CD4-positive, alpha-beta T cell treated with Interleukin-12 subunit alpha and Interleukin-12 subunit beta, for 1 hour (primary cell): Measurements from ENCODE around the gene SMIM29.

Experiments used
- DNase-seq: peaks from one replicate; pipeline ENCODE4 v3.0.0-alpha.2; 2020

Gene SMIM29

DNA sequence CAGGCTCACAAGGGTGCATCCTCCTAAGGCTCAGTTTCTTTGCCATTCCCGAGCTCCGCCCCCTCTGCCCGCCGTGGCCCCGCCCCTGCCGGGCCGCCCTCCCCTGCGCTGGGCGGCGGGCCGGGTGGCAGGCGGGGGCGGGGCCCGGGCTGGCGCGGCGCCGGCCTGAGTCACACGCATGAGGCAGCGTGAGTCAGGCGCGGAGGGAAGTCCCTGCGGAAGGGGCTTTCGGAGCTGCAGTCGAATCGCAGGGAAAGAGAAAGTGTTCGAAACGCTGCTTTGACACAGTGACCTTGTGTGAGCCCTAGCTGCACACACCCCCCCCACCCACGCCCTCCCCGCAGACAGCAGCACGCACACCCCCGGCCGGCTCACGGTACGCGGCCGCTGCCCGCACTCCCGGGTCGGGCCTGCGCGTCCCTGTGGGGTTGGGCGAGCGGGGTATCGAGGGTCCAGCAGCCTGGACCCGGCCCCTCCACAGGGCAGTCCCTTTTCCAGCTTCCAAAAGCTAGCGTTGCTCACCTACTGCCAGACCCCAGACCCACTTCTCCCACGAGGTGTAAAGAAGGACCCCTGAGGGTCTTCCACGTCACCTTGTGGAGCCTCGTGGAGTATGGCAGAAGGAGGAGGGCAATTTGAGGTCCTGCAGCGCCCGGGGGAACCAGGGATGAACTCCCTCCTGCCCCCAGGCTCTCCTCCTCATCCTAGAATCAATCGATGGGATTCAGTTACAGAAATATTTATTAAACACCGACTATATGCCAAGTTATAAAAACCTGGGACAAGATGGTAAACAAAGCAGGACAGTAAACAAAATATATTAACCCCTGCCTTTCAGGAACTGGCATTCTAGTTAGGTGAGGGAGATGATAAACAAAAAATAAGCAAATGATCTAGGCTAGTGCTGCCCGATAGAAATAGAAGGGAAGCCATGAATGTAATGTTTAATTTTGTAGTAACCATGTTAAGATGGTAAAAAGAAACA is 24.6 kb downstream of the SMIM29 start:
- DNase-seq, result peak; percentile 97

DNA sequence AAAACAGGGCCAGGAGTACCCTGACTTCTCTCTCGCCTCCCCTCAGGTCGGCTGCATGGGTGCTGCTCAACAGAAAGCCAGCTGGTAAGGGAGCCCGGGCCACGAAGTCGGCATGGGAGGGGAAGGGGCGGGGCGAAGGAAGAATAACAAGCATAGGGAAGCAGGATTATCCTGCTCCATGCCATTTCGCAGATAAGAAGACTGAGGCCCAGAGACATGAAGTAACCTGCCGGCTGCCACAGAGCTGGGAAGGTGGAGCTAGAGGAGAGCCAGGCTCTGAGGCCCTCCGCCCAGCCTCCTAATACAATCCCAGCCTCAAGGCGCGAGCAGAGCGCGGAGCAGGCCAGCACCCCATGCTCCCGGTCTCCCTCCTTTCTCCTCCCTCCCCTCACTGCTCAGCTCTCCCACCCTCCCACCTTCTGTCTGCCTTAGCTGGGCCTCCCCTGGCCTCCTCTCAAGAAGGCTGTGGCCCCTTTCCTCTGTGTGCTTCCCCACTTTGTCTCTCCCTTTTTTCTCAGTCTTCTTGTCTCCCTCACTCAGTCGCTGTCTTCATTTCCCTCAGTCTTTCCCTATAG is 25.3 kb downstream of the SMIM29 start:
- DNase-seq, result no peak

DNA sequence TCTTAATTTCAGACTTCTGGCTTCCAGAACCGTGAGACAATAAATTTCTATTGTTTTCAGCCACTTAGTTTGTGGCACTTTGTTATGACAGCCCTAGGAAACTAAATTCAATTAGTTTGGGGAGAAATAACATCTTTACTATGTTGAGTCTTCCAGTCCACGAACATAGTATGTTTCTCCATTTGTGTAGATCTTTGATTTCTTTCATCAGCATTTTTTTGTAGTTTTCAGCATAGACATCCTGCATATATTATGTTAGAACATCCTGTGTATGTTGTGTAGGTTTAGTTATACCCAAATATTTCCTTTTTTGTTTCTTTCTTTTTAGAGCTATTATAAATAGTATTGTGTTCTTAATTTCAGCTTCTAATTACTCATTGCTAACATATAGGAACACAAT is 30.1 kb downstream of the SMIM29 start:
- no peak for DNase-seq

DNA sequence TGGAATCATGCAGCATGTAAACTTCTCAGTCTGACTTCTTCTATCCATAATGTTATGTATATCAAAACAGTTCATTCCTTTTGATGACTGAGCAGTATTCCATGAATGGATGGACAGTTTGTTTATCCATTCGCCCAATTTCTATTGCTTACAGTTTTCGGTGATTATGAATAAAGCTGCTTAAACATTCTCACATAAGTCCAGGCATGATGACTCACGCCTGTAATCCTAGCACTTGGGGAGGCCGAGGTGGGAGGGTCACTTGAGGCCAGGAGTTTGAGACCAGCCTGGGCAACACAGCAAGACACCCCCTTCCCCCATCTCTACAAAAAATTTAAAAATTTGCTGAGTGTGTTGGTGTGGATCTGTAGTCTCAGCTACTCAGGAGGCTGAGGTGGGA is 35.0 kb downstream of the SMIM29 start:
- DNase-seq, result no peak

DNA sequence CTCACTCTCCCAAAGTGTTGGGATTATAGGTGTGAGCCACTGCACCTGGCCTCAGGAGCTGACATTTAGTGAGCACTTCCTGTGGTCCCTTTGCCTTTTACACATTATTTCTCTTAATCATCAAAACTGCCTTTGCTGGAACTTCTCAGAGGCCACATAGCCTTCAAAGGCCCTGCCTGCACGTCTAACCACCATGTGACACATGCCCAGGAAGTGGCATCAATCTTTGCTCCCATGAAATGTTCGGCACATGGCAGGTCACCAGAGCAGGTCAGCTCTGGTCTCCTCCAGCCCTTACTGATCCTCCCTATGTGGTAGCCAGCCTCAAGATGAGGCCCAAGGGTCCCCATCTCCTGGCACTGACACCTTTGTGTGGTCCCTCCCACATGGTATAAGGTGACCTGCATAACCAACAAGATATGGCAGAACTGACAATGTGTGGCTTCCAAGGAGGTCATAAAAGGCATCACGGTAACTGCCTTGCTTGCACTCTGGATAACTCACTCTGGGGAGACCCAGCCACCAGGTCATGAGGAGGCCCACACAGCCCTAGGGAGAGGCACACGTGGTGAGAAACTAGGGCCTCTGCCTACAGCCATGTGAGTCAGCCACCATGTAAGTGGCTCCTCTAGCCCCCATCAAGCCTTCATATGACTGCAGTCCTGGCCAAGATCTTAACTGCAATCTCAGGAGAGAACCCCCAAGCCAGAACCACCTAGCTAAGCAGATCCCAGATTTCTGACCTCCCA is 40.9 kb downstream of the SMIM29 start:
- DNase-seq, result no peak

DNA sequence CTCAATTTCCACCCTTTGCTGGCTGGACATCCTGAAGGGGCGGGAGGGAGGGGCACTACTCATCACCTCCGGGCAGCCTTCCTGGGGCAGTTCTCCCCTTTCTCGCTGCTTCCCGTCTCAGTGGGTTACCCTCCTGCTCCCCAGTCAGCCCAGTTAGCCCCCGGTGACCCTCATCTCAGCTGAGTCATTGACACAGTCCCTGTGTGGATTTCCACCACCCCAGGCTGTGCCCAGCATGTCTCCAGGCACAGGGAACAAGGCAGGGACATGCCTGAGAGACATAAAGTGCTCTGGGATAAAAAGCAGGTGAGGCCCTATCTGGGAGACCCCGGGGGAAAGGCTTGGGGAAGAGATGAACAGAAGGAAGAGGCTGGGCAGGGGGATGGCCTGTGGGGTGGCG is 42.1 kb downstream of the SMIM29 start:
- no peak for DNase-seq

DNA sequence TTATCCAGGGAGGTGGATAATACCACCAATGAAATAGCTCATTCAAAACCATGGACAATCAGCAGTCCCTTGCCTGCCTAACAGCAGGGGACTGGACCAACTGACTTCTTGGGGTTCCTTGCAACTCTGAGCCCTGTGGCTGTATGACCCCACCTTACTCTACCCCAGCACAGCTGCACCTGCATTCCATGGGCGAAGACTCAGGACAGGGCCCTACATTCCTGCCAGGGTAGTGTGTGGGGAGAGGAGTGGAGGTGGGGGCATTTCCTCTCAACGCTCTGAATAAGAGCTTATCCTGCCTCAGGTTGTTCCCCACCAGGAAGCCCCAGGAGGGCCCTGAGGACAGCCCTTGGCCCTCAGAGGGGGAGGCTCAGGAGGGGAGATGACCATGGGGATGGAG is 42.9 kb downstream of the SMIM29 start:
- DNase-seq, result no peak

DNA sequence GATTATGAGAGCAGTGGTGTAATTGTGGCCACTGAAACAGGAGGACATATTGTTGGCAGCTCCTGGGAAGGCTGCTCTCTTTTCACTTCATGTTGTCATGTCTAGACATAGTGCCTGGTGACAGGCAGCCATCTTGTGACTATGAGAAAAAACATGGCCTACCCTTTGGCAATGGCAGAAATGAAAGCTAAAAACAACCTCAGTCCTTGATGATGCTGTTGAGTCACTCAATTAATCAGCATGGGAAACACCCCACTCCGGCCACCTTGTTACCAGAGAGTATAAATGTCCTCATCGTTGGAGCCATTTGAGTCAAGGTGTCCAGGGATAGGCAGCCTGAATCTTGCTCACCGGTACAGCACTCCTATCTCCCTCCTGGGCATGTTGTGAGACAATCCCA is 43.3 kb downstream of the SMIM29 start:
- DNase-seq, result no peak

DNA sequence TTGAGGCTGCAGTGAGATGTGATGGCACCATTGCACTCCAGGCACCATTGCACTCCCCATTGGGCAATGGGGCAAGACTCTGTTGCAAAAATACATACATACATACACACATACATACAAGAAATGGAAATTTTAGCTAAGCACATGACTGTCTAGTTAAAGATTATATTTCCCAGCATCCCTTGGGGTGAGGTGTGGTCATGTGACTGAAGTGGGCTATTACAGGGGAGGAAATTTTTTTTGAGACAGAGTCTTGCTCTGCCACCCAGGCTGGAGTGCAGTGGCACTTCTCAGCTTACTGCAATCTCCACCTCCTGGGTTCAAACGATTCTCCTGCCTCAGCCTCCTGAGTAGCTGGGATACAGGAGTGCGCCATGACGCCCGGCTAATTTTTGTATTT is 44.1 kb downstream of the SMIM29 start:
- DNase-seq, result no peak

DNA sequence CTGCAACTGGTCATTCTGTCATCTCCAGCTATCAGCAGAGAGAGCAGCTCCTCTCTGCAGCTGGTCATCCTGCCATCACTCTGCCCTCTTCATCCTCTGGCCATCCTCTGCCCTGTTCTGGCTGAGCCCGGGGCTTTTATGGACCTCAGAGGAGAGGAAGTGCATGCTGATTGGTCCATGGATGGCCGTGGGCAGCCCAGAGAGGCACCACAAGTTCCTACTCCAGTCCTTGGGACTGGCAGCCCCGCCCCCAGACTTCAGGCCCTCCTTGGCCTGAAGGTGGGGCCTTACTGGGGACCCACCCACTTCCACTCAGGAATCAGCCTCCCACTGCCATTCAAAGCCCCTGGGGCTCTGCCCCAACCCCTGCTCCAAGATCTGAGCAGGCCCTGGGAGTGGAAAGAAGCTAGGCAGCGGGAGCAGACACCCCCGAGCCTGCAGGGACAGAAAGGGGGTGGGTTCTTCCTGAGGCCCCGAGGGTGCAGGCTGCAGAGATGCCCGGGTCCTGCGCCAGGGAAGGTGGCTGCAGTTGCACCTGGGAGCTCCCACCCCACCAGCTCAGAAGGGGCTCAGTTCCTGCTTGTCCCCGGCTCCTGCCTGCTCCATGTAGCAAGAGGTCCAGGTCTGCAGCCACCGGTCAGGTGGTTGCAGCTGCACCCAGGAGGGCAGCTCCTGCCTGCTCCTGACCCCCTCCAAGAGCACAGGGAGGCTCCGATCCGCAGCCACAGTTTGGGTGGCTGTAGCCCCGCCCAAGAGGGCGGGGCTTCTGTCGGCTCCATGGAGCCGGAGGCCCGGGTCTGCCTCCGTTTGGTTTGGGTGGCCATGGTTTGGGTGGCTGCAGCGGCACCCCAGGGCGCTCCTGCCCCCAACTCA is 46.2 kb downstream of the SMIM29 start:
- no peak for DNase-seq

DNA sequence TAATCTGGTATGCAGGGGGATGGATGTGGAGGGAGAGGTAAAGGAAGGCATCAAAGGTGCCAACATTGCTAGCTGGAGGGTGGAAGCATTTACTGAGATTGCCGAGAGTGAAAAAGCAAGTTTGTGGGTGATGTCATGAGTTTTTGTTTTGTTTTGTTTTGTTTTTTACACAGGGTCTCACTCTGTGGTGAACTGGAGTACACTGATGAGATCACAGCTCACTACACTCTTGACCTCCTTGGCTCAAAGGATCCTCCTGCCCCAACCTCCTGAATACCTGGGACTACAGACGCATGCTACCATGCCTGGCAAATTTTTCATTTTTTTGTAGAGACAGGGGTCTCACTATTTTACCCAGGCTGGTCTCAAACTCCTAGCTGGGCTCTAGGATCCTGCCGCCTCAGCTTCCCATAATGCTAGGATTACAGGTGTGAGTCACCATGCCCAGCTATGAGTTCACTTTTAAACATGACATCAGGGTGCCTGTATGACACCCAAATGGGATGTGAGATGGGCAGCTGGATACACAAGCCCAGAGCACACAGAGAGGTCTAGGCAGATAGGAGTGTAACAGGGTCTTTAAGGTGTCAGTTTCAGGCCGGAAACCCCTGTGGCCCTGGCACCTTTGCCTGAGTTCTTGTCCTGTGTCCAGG is 47.2 kb downstream of the SMIM29 start:
- DNase-seq, result no peak

DNA sequence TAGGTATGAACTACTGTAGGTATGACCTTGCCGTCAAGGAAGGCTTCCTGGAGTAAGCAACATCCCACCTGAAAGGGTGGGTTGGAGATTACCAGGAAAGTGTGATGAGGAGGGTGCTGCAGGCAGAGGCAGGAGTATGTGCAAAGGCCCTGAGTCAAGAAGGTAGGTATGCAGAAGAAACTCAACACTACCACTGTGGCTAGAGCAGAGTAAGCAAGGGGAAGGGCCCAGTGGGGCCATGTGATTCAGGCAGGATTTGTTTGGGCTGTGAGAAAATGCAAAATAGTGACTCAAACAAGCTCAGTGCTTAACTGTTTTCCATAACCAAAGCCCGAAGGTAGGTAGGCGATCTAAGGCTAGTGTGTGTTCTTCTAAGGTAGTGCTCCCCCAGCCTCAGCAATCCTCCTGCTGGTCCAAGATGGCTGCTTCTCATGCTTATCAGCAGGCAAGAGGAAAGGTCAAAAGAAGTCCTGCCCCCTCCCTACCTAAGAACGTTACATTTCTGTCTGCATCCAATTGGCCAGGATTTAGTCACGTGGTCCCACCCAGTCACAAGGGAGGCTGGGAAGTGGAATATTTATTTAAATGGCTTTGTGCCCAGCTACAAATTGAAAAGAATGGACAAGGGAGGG is 48.4 kb downstream of the SMIM29 start:
- DNase-seq, result no peak

DNA sequence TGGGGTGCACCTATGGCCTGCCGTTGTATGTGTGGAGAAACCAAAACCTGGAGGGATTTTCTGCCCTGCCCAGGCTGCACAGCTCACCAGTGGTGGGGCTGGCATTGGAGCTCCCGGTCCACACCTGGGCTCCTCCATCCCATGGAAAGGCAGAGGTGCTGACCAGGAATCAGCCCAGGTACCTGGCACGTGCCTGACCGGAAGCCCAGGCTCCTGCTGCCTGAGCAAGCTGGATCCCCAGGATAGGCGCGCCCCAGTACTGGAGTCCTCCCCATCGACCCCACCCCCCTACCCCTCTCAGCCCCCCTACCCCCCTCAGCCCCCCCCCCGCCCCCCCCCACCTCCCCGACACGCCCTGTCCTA is 52.0 kb downstream of the SMIM29 start:
- no peak for DNase-seq
